HG03378 (cell line): Measurements from ENCODE around the gene REG1B.

Experiments used
- ATAC-seq: cut with Tn5 transposase; IDR thresholded peaks from one replicate; pipeline ENCODE4 v1.9.1; 2021; ENCODE audit warnings: mild to moderate bottlenecking, moderate library complexity; ENCODE audit not compliant: unreplicated experiment

Gene REG1B, protein sequence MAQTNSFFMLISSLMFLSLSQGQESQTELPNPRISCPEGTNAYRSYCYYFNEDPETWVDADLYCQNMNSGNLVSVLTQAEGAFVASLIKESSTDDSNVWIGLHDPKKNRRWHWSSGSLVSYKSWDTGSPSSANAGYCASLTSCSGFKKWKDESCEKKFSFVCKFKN

DNA sequence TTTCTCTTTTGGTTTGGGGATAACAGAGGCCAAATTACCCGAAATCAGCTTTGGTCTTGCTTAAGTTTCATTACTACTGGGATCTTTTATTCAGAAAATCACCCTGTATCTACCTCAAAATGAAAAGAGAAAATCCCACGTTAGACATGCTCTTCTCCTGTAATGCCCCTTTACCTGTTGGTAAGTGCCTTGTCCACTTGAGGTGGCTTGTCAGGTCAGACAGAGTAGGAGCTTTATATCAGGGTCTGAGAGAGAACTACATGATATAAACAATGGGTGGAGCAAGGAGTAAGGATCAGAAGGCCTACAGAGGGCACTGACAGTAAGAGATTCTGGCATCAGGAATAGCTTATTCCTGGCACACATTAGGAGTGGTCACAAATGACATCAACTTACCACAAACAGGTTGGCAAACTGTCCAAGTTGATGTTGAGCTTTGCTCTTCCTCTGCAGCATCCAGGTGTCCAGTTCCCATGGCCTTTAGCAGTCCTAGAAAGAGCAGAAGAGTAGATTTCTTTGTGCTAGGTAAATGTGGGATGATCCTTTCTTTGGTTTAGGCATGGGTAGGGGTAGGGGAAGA lies at the start of gene REG1B:
Gene REG1B (minus strand): TSS at position 209 of the 580 bp plus-strand sequence. CDS start 381 bp downstream, outside the sequence.
- ATAC-seq: no peak

- ATAC-seq: no peak
These were observed 43.9 kb upstream of the REG1B start for GRCh38 chr2:79131687-79132086.

GRCh38 chr2:79129804-79130203 lies 42.0 kb upstream of the REG1B start:
- ATAC-seq: no peak

- no peak for ATAC-seq
These were observed 41.5 kb upstream of the REG1B start for GRCh38 chr2:79129260-79129659.

- no peak for ATAC-seq
These were observed 40.6 kb upstream of the REG1B start for GRCh38 chr2:79128406-79128805.

DNA sequence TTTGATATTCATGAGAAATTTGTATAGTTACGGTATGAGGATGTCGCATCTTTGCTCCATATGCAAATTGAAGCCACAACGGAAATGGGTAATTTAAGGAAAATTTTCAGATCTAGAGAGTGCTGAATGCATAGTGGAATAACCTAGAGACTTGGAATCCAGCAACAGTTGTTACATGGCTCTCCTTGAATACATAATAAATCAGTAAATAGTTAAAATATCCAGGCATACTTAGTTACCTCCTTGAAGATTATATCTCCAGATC lies 37.9 kb upstream of the REG1B start:
- ATAC-seq: no peak

DNA sequence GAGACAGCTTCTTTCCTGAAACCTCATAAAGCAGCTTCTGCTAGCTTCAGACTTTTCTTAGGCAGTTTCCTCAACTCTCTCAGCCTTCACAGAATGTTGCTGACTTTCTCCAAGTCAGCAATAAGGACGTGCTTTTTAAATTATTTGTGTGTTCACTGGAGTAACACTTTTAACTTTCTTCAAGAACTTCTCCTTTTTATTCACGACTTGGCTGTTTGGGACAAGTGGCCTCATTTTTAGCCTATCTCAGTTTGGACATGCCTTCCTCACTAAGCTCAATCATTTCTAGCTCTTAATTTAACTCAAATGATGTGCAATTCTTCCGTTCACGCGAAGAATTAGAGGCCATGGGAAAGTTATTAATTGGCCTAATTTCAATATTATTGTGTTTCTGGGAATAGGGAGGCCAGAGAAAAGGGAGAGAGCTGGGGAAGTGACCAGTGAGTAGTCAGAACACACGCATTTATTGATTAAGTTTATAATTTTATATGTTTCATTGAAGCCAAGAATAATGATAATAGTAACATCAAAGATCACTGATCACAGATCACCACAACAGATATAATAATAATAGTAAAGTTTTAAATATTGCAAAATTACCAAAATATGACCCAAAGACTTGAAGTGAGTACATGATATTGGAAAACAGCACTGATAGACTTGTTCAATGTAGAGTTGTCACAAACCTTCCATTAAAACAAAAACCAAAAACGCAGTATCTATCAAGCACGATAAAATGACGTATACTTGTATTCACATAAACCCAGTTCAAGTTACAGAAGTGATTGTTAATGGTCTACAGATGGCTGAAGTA lies 37.3 kb upstream of the REG1B start:
- no peak for ATAC-seq

GRCh38 chr2:79122676-79123075 lies 34.9 kb upstream of the REG1B start:
- no peak for ATAC-seq

GRCh38 chr2:79120194-79120713 lies 32.5 kb upstream of the REG1B start, which contains the start of gene REG1A:
TSS of gene REG1A (plus strand) at chr2:79120488. CDS start at chr2:79120862, 374 bp downstream.
- ATAC-seq: no peak

DNA sequence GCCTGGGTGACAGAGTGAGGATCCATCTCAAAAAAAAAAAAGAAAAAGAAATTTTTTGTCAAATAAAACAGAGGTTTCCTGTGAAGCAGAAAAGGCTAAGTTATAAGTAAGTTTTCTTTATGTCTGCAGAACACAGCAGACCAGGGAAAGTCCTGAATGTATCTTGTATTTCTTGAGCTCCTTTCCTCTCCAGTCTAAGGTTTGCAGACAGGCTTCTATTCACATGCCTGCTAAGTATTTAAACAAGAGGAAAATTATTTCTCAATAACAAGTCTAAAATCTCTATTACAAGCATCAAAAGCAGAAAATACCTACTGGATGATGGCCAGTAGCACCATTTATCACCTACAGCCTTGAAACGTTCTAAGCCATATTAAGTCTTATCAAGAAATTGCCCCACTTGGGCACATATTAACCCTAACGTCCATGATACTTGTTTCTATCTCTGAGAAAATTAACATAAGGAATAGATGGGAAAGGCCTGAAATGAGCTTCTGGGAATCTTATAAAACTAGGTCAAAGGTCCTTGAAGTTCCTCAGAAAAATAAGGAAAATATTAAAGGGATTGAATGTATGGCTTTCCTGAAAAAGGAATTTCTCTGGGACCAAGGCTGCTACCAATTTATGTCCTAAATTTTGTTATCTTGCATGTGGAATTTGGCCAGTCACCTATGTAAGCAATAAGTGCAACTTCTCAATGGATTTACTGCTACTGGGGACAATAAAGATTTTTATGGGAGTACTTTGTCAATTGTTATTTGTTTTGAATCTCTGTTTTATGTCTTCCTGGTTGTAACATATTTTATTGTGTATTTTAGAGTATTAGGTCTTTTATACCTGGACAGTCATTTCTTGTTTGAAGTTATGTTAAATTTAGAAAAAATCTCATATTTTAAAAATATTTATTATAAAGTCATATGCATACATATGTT lies 29.5 kb upstream of the REG1B start:
- ATAC-seq: no peak

GRCh38 chr2:79114797-79115494 lies 27.2 kb upstream of the REG1B start:
- ATAC-seq: no peak

DNA sequence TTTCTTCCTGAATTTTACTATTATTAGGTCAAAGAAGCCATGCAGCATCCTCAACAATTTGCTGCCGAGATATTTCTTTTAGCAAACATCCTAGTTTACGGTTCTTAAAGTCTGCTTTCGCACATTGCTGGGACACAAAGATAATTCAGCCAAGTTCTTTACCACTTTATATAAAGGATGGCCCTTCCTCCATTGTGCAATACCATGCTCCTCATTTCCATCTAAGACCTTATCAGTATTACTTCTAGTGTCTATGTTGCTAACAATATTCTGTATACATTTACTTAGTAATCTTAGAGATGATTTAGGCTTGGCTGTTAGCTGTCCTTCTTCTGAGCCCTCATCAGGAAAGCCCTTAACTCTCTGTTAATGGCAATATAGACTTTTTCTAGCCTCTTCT lies 24.5 kb upstream of the REG1B start:
- ATAC-seq: no peak

DNA sequence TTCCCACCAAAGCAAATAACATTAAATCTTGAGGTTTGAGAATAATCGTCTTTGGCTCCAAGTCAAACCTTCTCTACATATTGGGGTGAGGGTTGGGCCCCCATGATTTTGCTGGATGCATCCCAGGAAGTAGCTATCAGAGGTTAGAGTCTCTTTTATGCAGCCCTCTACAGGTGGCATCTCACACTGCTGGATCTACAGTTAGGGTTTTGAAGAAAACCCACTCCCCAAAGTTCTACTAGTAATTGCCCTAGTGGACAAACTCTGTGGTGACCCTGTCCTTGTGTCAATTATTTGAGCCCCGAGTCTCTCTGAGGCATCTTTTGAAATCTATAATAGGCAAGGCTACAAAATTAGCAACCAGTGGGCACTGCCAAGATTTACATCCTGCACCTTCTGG lies 17.5 kb upstream of the REG1B start:
- no peak for ATAC-seq

- ATAC-seq: no peak
These were observed 15.4 kb upstream of the REG1B start for GRCh38 chr2:79103214-79103613.

DNA sequence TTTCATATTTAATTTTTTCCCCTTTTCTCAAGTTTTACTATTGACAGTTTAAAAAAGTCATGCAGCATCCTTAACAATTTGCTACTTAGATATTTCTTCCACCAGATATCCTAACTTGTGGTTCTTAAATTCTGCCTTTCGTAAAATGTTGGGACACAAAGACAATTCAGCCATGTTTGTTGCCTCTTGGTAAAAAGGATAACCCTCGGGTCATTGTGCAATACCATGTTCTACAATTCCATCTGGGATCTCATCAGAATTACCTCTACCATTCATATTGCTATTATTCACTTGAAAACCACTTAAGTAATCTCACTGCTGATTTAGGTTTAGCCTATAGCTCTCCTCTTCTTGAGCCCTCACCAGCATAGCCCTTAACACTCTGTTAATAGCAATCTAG lies 13.2 kb upstream of the REG1B start:
- no peak for ATAC-seq

DNA sequence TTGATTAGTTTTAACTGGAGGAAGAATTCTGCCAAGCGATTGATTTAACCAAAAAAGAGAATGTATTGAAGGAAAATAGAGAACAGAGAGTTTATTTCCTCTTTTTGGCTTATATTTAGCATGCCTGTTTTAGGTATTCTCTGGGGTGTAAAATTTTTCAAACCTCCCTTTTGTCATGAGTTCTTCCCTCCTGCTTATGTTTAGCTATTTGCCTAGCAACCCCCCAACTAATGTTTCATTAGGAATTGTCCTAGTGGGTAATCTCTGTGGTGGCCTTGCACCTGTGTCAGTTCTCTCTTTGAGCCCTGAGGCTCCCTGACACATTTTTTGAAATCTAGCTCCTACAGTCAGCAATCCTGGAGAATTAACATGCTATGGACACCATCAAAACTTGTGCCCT lies 12.5 kb upstream of the REG1B start:
- ATAC-seq: no peak

DNA sequence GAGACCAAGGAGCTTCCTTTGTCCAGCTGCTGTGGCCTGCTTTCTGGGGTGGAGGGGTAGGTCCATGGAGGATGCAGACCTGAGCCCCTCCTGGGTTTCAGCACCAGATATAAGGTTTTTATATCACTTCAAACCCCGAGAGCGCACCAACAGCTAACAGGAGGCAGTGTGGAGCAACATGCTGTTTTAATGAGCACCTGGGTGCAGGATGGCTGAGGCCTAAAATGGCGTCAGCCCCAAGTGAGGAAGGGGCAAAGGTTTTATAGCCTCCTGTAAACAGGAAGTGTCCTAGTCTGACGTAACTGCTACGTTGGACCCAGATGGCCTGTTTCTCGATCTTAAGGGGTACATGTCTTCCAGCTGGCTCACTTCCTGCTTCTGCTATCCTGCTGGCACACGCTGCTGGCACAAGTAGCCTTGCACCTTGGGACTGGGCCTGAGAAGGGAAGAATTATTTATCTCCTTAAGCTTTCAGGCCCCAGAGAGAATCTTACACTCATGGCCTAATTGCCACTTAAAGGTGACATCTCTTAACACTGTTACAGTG lies 11.4 kb upstream of the REG1B start:
- ATAC-seq: no peak

DNA sequence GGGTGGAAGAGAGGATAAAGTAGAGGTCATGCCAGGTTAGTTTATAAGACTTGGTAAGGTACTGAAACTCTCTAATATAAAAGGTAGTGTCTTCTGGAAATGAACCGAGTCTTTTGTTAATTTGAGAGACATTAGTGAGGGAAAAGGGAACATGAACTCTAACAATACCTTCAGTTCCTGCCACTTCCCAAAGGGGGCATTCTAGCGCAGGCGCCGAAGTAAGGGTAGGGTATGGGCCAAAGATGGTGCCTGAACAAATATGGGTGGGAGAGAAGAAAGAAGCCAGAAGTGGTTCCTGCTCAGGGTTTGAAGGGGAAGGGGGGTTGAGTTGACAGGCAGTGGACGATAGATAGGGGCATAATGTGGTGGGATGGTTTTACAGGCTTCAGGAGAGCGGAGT lies 10.1 kb upstream of the REG1B start:
- ATAC-seq: no peak

DNA sequence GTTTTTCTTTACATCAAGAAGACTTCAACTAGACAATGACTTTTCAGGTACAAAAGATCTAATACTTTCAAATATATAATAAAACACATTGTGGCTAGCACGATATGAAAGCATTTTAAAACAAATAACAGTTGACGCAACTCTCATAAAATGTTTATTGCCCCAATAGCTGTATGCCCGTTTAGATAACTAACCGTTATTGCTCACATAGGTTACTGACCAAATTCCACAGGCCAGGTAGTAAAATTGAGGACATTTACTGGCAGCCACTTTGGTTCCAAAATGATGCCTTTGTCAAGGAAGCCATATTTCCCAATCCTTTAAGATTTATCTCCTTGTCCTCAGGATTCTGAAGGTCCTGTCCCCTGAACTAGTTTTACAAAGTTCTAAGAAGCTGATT lies 2.9 kb upstream of the REG1B start:
- ATAC-seq: no peak

GRCh38 chr2:79086255-79086654 lies 1.5 kb downstream of the REG1B start:
- no peak for ATAC-seq
